HEK293 (cell line): ENCODE measurements around the gene ADGRF3.

Source experiments
- CTCF ChIA-PET: fragments of 350-600 bp; formaldehyde crosslinking; extraction: SDS; loops from one replicate; lab custom pipeline; 2021; ENCODE audit warnings: antibody characterized with exemption; lab: Yijun Ruan, JAX
- POLR2A ChIA-PET: fragments of 300-600 bp; formaldehyde crosslinking; extraction: SDS; loops from one replicate; lab custom pipeline; 2020; ENCODE audit warnings: antibody characterized with exemption, inconsistent platforms; lab: Yijun Ruan, JAX
- H3K27ac ChIP-seq: fragments of 200-500 bp; sonication (Bioruptor generic); 2 replicates; pipeline ENCODE4 v1.5.1; 2014; ENCODE audit warnings: low read depth, low read length, control low read depth, inconsistent platforms; ENCODE audit errors: extremely low read depth
- H3K36me3 ChIP-seq, 2 experiments: fragments of 200-500 bp in 1 of 2; sonication (Bioruptor generic) in 1 of 2; 1 replicate in 1 of 2; 2 replicates in 1 of 2; pipeline ENCODE4 v1.5.1; 2014 to 2017; ENCODE audit warnings: inconsistent platforms in 2 of 2, low read length in 2 of 2; ENCODE audit not compliant: control insufficient read depth in 2 of 2, insufficient read depth in 1 of 2
- H3K4me1 ChIP-seq: fragments of 200-500 bp; sonication (Bioruptor generic); 2 replicates; pipeline ENCODE4 v1.5.1; 2014; ENCODE audit warnings: mild to moderate bottlenecking, low read length, inconsistent platforms; ENCODE audit not compliant: control insufficient read depth, insufficient read depth
- H3K4me3 ChIP-seq: 2 replicates; pipeline ENCODE4 v1.5.1; 2011; ENCODE audit warnings: low read depth, mild to moderate bottlenecking, control low read depth, low read length, moderate library complexity
- H3K9me3 ChIP-seq: fragments of 200-500 bp; sonication (Bioruptor generic); 2 replicates; pipeline ENCODE4 v1.5.1; 2014; ENCODE audit warnings: low read depth, low read length, inconsistent platforms; ENCODE audit not compliant: control insufficient read depth, insufficient read depth
- FEZF1 ChIP-seq: fragments of 450-650 bp; formaldehyde crosslinking; IDR thresholded peaks from 2 replicates; pipeline ENCODE4 v1.5.1; 2016; ENCODE audit warnings: missing biosample characterization, missing genetic modification characterization
- IKZF3 ChIP-seq: fragments of 450-650 bp; IDR thresholded peaks from 2 replicates; pipeline ENCODE4 v1.5.0; 2018; ENCODE audit warnings: missing biosample characterization, mild to moderate bottlenecking, missing genetic modification characterization, moderate library complexity
- KLF9 ChIP-seq: fragments of 450-650 bp; formaldehyde crosslinking; IDR thresholded peaks from 2 replicates; pipeline ENCODE4 v1.5.1; 2016; ENCODE audit warnings: missing biosample characterization, missing genetic modification characterization, low read depth
- OSR2 ChIP-seq: fragments of 450-650 bp; formaldehyde crosslinking; IDR thresholded peaks from 2 replicates; pipeline ENCODE4 v1.5.1; 2016; ENCODE audit warnings: missing biosample characterization, missing genetic modification characterization
- PATZ1 ChIP-seq: fragments of 450-650 bp; formaldehyde crosslinking; IDR thresholded peaks from 2 replicates; pipeline ENCODE4 v1.5.1; 2016; ENCODE audit warnings: missing biosample characterization, missing genetic modification characterization
- PBX3 ChIP-seq: sonication (generic); formaldehyde crosslinking; IDR thresholded peaks from 2 replicates; pipeline ENCODE4 v1.8.1; 2022; ENCODE audit warnings: mild to moderate bottlenecking, moderate library complexity, missing genetic modification reagents
- SP2 ChIP-seq: fragments of 450-650 bp; formaldehyde crosslinking; IDR thresholded peaks from 2 replicates; pipeline ENCODE4 v1.5.1; 2016; ENCODE audit warnings: missing biosample characterization, missing genetic modification characterization
- SP3 ChIP-seq: fragments of 450-650 bp; formaldehyde crosslinking; IDR thresholded peaks from 2 replicates; pipeline ENCODE4 v1.5.1; 2016; ENCODE audit warnings: missing biosample characterization, missing genetic modification characterization
- SP7 ChIP-seq: fragments of 450-650 bp; formaldehyde crosslinking; IDR thresholded peaks from 2 replicates; pipeline ENCODE4 v1.5.1; 2016; ENCODE audit warnings: missing biosample characterization, missing genetic modification characterization
- TRIM28 ChIP-seq: IDR thresholded peaks from 2 replicates; pipeline ENCODE4 v1.6.1; 2011; ENCODE audit warnings: low read length, control low read depth, borderline replicate concordance
- ZBTB17 ChIP-seq: fragments of 450-650 bp; formaldehyde crosslinking; IDR thresholded peaks from 2 replicates; pipeline ENCODE4 v1.5.1; 2016; ENCODE audit warnings: missing biosample characterization, missing genetic modification characterization
- ZBTB21 ChIP-seq: fragments of 450-650 bp; formaldehyde crosslinking; IDR thresholded peaks from 2 replicates; pipeline ENCODE4 v1.5.1; 2017; ENCODE audit warnings: missing biosample characterization, missing genetic modification characterization
- ZBTB8A ChIP-seq: fragments of 450-650 bp; formaldehyde crosslinking; IDR thresholded peaks from 2 replicates; pipeline ENCODE4 v1.5.1; 2016; ENCODE audit warnings: missing biosample characterization, missing genetic modification characterization
- ZFHX2 ChIP-seq: fragments of 450-650 bp; formaldehyde crosslinking; conservative IDR thresholded peaks from 2 replicates; pipeline ENCODE4 v1.5.1; 2016; ENCODE audit warnings: missing biosample characterization, missing genetic modification characterization
- ZFP41 ChIP-seq: fragments of 450-650 bp; formaldehyde crosslinking; IDR thresholded peaks from 2 replicates; pipeline ENCODE4 v1.5.1; 2016; ENCODE audit warnings: missing biosample characterization, missing genetic modification characterization, borderline replicate concordance
- ZFP69B ChIP-seq: fragments of 450-650 bp; formaldehyde crosslinking; IDR thresholded peaks from 2 replicates; pipeline ENCODE4 v1.5.1; 2016; ENCODE audit warnings: missing biosample characterization, missing genetic modification characterization
- ZNF10 ChIP-seq: fragments of 450-650 bp; formaldehyde crosslinking; IDR thresholded peaks from 2 replicates; pipeline ENCODE4 v1.5.1; 2017; ENCODE audit warnings: missing biosample characterization, missing genetic modification characterization
- ZNF155 ChIP-seq: fragments of 450-650 bp; formaldehyde crosslinking; IDR thresholded peaks from 2 replicates; pipeline ENCODE4 v1.5.1; 2016; ENCODE audit warnings: missing biosample characterization, missing genetic modification characterization
- ZNF24 ChIP-seq: fragments of 450-650 bp; formaldehyde crosslinking; IDR thresholded peaks from 2 replicates; pipeline ENCODE4 v1.5.1; 2016; ENCODE audit warnings: missing biosample characterization, missing genetic modification characterization
- ZNF473 ChIP-seq: fragments of 450-650 bp; formaldehyde crosslinking; IDR thresholded peaks from 2 replicates; pipeline ENCODE4 v1.5.1; 2017; ENCODE audit warnings: missing biosample characterization, missing genetic modification characterization
- ZNF510 ChIP-seq: fragments of 450-650 bp; formaldehyde crosslinking; IDR thresholded peaks from 2 replicates; pipeline ENCODE4 v1.5.1; 2018; ENCODE audit warnings: mild to moderate bottlenecking, missing genetic modification characterization, missing biosample characterization; ENCODE audit not compliant: insufficient replicate concordance
- ZNF639 ChIP-seq: fragments of 450-650 bp; formaldehyde crosslinking; IDR thresholded peaks from 2 replicates; pipeline ENCODE4 v1.5.1; 2016; ENCODE audit warnings: missing biosample characterization, missing genetic modification characterization
- ZNF76 ChIP-seq: fragments of 450-650 bp; formaldehyde crosslinking; IDR thresholded peaks from 2 replicates; pipeline ENCODE4; 2016; ENCODE audit warnings: low read depth, missing biosample characterization, missing genetic modification characterization, borderline replicate concordance
- ZSCAN30 ChIP-seq: fragments of 450-650 bp; IDR thresholded peaks from 2 replicates; pipeline ENCODE4 v1.5.1; 2018; ENCODE audit warnings: missing biosample characterization, mild to moderate bottlenecking, missing genetic modification characterization, moderate library complexity
- ZXDB ChIP-seq: fragments of 450-650 bp; formaldehyde crosslinking; IDR thresholded peaks from 2 replicates; pipeline ENCODE4 v1.5.1; 2016; ENCODE audit warnings: missing biosample characterization, missing genetic modification characterization

ADGRF3 gene

GRCh38 chr2:26345545-26346453 lies 790 bp downstream of the ADGRF3 start, which contains the start of gene SELENOI (continued):
- TF ChIP-seq IKZF3 (tag by site-specific recombination) (peak; percentile 79), ZNF639 (0 out of 2 replicates have a peak, but pooled peaks have one; percentile 16), ZBTB21 (tag by site-specific recombination) (peak; percentile 44; the same call in 1 of the 2 replicates), ZBTB17 (peak; percentile 50; the same call in 1 of the 2 replicates), PBX3 (CRISPR knock-in tag) (peak; percentile 54; the same call in 1 of the 2 replicates), PATZ1 (tag by site-specific recombination) (peak; percentile 87), SP3 (peak; percentile 88), ZFP69B (no peak), SP7 (tag by site-specific recombination) (peak; percentile 11; the same call in 1 of the 2 replicates), ZNF24 (tag by site-specific recombination) (0 out of 2 replicates have a peak, but pooled peaks have one; percentile 30), ZFHX2 (tag by site-specific recombination) (peak; percentile 73), ZXDB (tag by site-specific recombination) (peak; percentile 45), ZNF76 (tag by site-specific recombination) (peak; percentile 95), ZBTB8A (tag by site-specific recombination) (peak; percentile 53), ZFP41 (tag by site-specific recombination) (no peak), ZNF510 (tag by site-specific recombination) (no peak), ZNF155 (no peak), TRIM28 (0 out of 2 replicates have a peak, but pooled peaks have one; percentile 23), ZSCAN30 (tag by site-specific recombination) (peak; percentile 46; the same call in 1 of the 2 replicates), ZNF10 (tag by site-specific recombination) (peak; percentile 22; the same call in 1 of the 2 replicates), ZNF473 (no peak), KLF9 (tag by site-specific recombination) (peak; percentile 40; the same call in 1 of the 2 replicates)

GRCh38 chr2:26345283-26345544 lies 1.4 kb downstream of the ADGRF3 start:
- no peaks in the 10 kb centered on the region for H3K36me3 ChIP-seq
- H3K4me1 ChIP-seq = no peaks in the 10 kb centered on the region; the same call in 1 of the 2 replicates
- TF ChIP-seq SP2 (tag by site-specific recombination) (no peak), FEZF1 (tag by site-specific recombination) (no peak), OSR2 (tag by site-specific recombination) (no peak), ZNF155 (no peak)
- CTCF ChIA-PET = interaction anchor here (0.6 to 2.4 kb wide), 7 partner anchors 10 to 285 kb away, joined by 3 to 8 read pairs (median 4); no protein-coding TSS in a partner anchor
- peak overlapping the region; percentile 75 for H3K27ac ChIP-seq
- H3K9me3 ChIP-seq = no peaks in the 10 kb centered on the region
- H3K4me3 ChIP-seq = peak overlapping the region; percentile 92
- POLR2A ChIA-PET = interaction anchor here (0.9 to 2.2 kb wide), 15 partner anchors 9 to 302 kb away, joined by 3 to 20 read pairs (median 5); partner anchors contain the start of genes DRC1, HADHA and HADHB
